H1 (cell line): ENCODE data around the gene IL19. TPM values are rescaled to one million over a fixed set of nuclear protein-coding genes. Genes with fewer than 3 reads are reported as not detected.

Experiments
- CTCF ChIA-PET: fragments of 300-600 bp; sonication (Branson Sonifier 250); formaldehyde crosslinking; loops from one replicate; lab custom pipeline; 2021; ENCODE audit not compliant: partially characterized antibody; lab: Charles Lee
- POLR2A ChIA-PET: fragments of 300-600 bp; sonication (Branson Sonifier 250); formaldehyde crosslinking; loops from one replicate; lab custom pipeline; 2021; ENCODE audit warnings: inconsistent platforms; ENCODE audit not compliant: partially characterized antibody; lab: Charles Lee
- DNase-seq, 2 experiments: peaks; one replicate each; pipeline versions ENCODE4 v3.0.0 to v3.0.0-alpha.2; 2010 to 2022; ENCODE audit warnings: low spot score in 2 of 2, low read depth in 1 of 2, mixed read lengths in 1 of 2
- FAIRE-seq: peaks from 2 replicates; lab custom pipeline; 2011; peaks lifted over from hg19 to GRCh38; lab: Jason Lieb, UNC
- H2AFZ ChIP-seq: 2 replicates; pipeline ENCODE4 v1.8.1; 2012; ENCODE audit warnings: low read length, inconsistent platforms
- H2AK5ac ChIP-seq: 2 replicates; pipeline ENCODE4 v1.6.1; 2013; ENCODE audit warnings: low read depth, low read length
- H2BK120ac ChIP-seq: replicated peaks from 2 replicates; pipeline ENCODE3; 2013; ENCODE audit warnings: low read depth, low read length, inconsistent platforms
- H2BK12ac ChIP-seq: 2 replicates; pipeline ENCODE4 v1.6.1; 2013; ENCODE audit warnings: low read depth, low read length
- H2BK15ac ChIP-seq: 2 replicates; pipeline ENCODE4 v1.6.1; 2013; ENCODE audit warnings: low read length
- H2BK20ac ChIP-seq: 2 replicates; pipeline ENCODE4 v1.6.1; 2013; ENCODE audit warnings: low read length
- H2BK5ac ChIP-seq: 2 replicates; pipeline ENCODE4 v1.6.1; 2013; ENCODE audit warnings: low read depth, low read length
- H3K14ac ChIP-seq: 2 replicates; pipeline ENCODE4 v1.6.1; 2013; ENCODE audit warnings: inconsistent platforms; ENCODE audit not compliant: insufficient read length
- H3K18ac ChIP-seq: 2 replicates; pipeline ENCODE4 v1.6.1; 2013; ENCODE audit warnings: low read length; ENCODE audit errors: extremely low read depth
- H3K23ac ChIP-seq: 2 replicates; pipeline ENCODE4 v1.6.1; 2013; ENCODE audit warnings: inconsistent platforms; ENCODE audit not compliant: insufficient read length
- H3K23me2 ChIP-seq: 2 replicates; pipeline ENCODE4 v1.6.1; 2013; ENCODE audit warnings: low read depth, low read length
- H3K27ac ChIP-seq: 2 replicates; pipeline ENCODE4 v1.6.1; 2011; ENCODE audit warnings: low read depth, low read length, inconsistent platforms
- H3K27me3 ChIP-seq, 4 experiments: replicated peaks in 1 of 4; 1 replicate in 1 of 4; 2 replicates in 3 of 4; pipeline versions ENCODE4 v1.6.1 to v1.8.1; 2011 to 2013; ENCODE audit warnings: low read length in 3 of 4, mild to moderate bottlenecking in 3 of 4, inconsistent platforms in 2 of 4, mixed read lengths in 2 of 4, moderate library complexity in 1 of 4; ENCODE audit not compliant: control insufficient read depth in 3 of 4, insufficient read depth in 3 of 4; ENCODE audit errors: extremely low read depth in 1 of 4
- H3K36me3 ChIP-seq, 4 experiments: 2 replicates each; pipeline versions ENCODE4 v1.6.1 to v1.8.1; 2011 to 2013; ENCODE audit warnings: mild to moderate bottlenecking in 4 of 4, low read length in 3 of 4, moderate library complexity in 2 of 4, control low read depth in 1 of 4, inconsistent platforms in 1 of 4; ENCODE audit not compliant: insufficient read depth in 4 of 4, control insufficient read depth in 2 of 4
- H3K4ac ChIP-seq: replicated peaks from 2 replicates; pipeline ENCODE3; 2013; ENCODE audit warnings: low read length, low read depth, mixed read lengths, inconsistent platforms; ENCODE audit not compliant: insufficient read length
- H3K4me1 ChIP-seq, 4 experiments: replicated peaks in 1 of 4; 1 replicate in 1 of 4; 2 replicates in 3 of 4; pipeline versions ENCODE4 v1.6.1 to v1.8.1; 2011 to 2013; ENCODE audit warnings: low read length in 3 of 4, inconsistent platforms in 2 of 4, mixed read lengths in 1 of 4; ENCODE audit not compliant: insufficient read depth in 4 of 4, control insufficient read depth in 3 of 4
- H3K4me2 ChIP-seq, 2 experiments: 2 replicates each; pipeline versions ENCODE4 v1.6.1 to v1.8.1; 2011 to 2013; ENCODE audit warnings: low read depth in 2 of 2, low read length in 2 of 2, control low read depth in 1 of 2, inconsistent platforms in 1 of 2, mild to moderate bottlenecking in 1 of 2; ENCODE audit not compliant: insufficient read depth in 1 of 2
- H3K4me3 ChIP-seq, 4 experiments: fragments of 200-600, 300-600 bp in 1 of 4; sonication (generic), shearing (Covaris generic), sonication (Bioruptor Twin) in 1 of 4; 2 replicates each; pipeline versions ENCODE4 v1.5.1 to v1.8.1; 2011 to 2016; ENCODE audit warnings: low read length in 4 of 4, low read depth in 3 of 4, control low read depth in 2 of 4, inconsistent platforms in 2 of 4, mild to moderate bottlenecking in 2 of 4, mixed read lengths in 1 of 4, moderate library complexity in 1 of 4; ENCODE audit not compliant: insufficient read depth in 2 of 4; ENCODE audit errors: extremely low read depth in 1 of 4
- H3K56ac ChIP-seq: replicated peaks from 2 replicates; pipeline ENCODE3; 2013; ENCODE audit warnings: low read depth, mild to moderate bottlenecking, mixed read lengths, low read length, inconsistent platforms; ENCODE audit not compliant: insufficient read length
- H3K79me1 ChIP-seq: 2 replicates; pipeline ENCODE4 v1.6.1; 2013; ENCODE audit warnings: low read depth, low read length, control low read depth
- H3K79me2 ChIP-seq, 2 experiments: 2 replicates each; pipeline versions ENCODE4 v1.6.1 to v1.8.1; 2012 to 2013; ENCODE audit warnings: low read length in 2 of 2, mild to moderate bottlenecking in 2 of 2, inconsistent platforms in 1 of 2; ENCODE audit not compliant: insufficient read depth in 2 of 2, control insufficient read depth in 1 of 2
- H3K9ac ChIP-seq, 4 experiments: replicated peaks in 1 of 4; 1 replicate in 1 of 4; 2 replicates in 3 of 4; pipeline versions ENCODE4 v1.6.1 to v1.8.1; 2011 to 2013; ENCODE audit warnings: low read depth in 3 of 4, low read length in 3 of 4, control low read depth in 2 of 4, mild to moderate bottlenecking in 2 of 4, moderate library complexity in 2 of 4, inconsistent platforms in 1 of 4; ENCODE audit errors: extremely low read depth in 1 of 4
- H3K9me3 ChIP-seq, 2 experiments: 2 replicates each; pipeline versions ENCODE4 v1.6.1 to v1.8.1; 2012 to 2013; ENCODE audit warnings: mild to moderate bottlenecking in 2 of 2, moderate library complexity in 2 of 2, control low read depth in 1 of 2, inconsistent platforms in 1 of 2, low read depth in 1 of 2, low read length in 1 of 2, mixed read lengths in 1 of 2; ENCODE audit not compliant: insufficient read depth in 2 of 2
- H4K20me1 ChIP-seq, 2 experiments: replicated peaks in 1 of 2; 2 replicates each; pipeline versions ENCODE3 to v1.8.1; 2011 to 2013; ENCODE audit warnings: inconsistent platforms in 2 of 2, low read length in 2 of 2, mild to moderate bottlenecking in 1 of 2; ENCODE audit not compliant: insufficient read depth in 2 of 2, control insufficient read depth in 1 of 2
- H4K5ac ChIP-seq: 2 replicates; pipeline ENCODE4 v1.6.1; 2013; ENCODE audit warnings: low read length, low read depth, mixed read lengths, inconsistent platforms; ENCODE audit not compliant: insufficient read length
- H4K8ac ChIP-seq: 2 replicates; pipeline ENCODE4 v1.8.0; 2013; ENCODE audit warnings: mild to moderate bottlenecking, moderate library complexity, low read length, inconsistent platforms; ENCODE audit not compliant: insufficient read depth; ENCODE audit errors: extremely low read depth
- H4K91ac ChIP-seq: replicated peaks from 2 replicates; pipeline ENCODE3; 2013; ENCODE audit warnings: low read length, mixed read lengths, inconsistent platforms; ENCODE audit not compliant: insufficient read length
- WGBS, 2 experiments: shearing (Covaris generic) in 1 of 2; methylation state at CpG; one replicate each; pipeline versions ENCODE4 v1.1.6 to v1.1.7; 2013 to 2015; ENCODE audit warnings: low lambda C conversion rate in 2 of 2, mixed read lengths in 2 of 2, inconsistent platforms in 1 of 2, low coverage in 1 of 2, missing lambda C conversion rate in 1 of 2; ENCODE audit not compliant: insufficient replicate concordance in 2 of 2, insufficient coverage in 1 of 2, insufficient read length in 1 of 2; ENCODE audit errors: extremely low coverage in 1 of 2, missing lambda C conversion rate in 1 of 2; 5-methylcytosine and 5-hydroxymethylcytosine counted together
- polyA plus RNA-seq, 7 experiments: library from polyadenylated mRNA; depleted of rRNA in 3 of 7; stranded (reverse) in 5 of 7; unstranded in 2 of 7; fragments of >200 nt in 5 of 7; fragments of 200-250 nt in 2 of 7; gene quantifications; 1 replicate in 5 of 7; 2 replicates in 1 of 7; 4 replicates in 1 of 7; pipeline versions ENCODE4 v1.2.1 to v1.2.3, GENCODE V29; 2011 to 2013; ENCODE audit warnings: missing spikeins in 2 of 7, mixed read lengths in 2 of 7
- total RNA-seq: library from RNA; stranded (reverse); fragmentation: NEBNext Ultra II Directional; extraction: Animal tissue kit (Norgen Biotek cat#: 25700); gene quantifications from 2 replicates; pipeline ENCODE4 v1.2.1, GENCODE V29; 2021

The IL19 gene
- total and polyA plus RNA-seq, 2 of the 8 experiments (the other 6 are each of a cell fraction or from before 2014, with no cell fraction given), result not detected

GRCh38 chr1:206797534-206798383, 27.2 kb downstream of the IL19 start:
- H3K4me3 ChIP-seq, result no peak overlapping the region
- no peak overlapping the region for H2BK20ac ChIP-seq
- no peaks in the 10 kb centered on the region for H3K36me3 ChIP-seq
- CTCF ChIA-PET, result interaction anchor here (0.7 to 5.7 kb wide), 37 partner anchors 10 to 298 kb away, joined by 3 to 43 read pairs (median 5); partner anchors contain the start of genes FCMR, IL10 and IL19
- no peaks in the 10 kb centered on the region for H3K23me2 ChIP-seq
- no peak overlapping the region for H2AFZ ChIP-seq
- no peak overlapping the region for H2BK120ac ChIP-seq
- H3K4me2 ChIP-seq, result no peak overlapping the region
- H3K79me1 ChIP-seq, result no peaks in the 10 kb centered on the region
- no peak overlapping the region for H4K91ac ChIP-seq
- DNase-seq (peak; percentile 25 to 69), FAIRE-seq (no peak)
- no peak overlapping the region for H3K9ac ChIP-seq
- no peak overlapping the region for H3K27ac ChIP-seq
- POLR2A ChIA-PET, result no interaction called here
- 63% methylated on average over 8 of the region's 8 CpGs; no CpG with 5 or more reads in 1 of the 2 experiments for WGBS, 2 experiments
- no peak overlapping the region for H2BK5ac ChIP-seq
- no peak overlapping the region for H3K14ac ChIP-seq
- H3K56ac ChIP-seq, result no peak overlapping the region
- H2BK15ac ChIP-seq, result no peak overlapping the region
- H3K27me3 ChIP-seq, result no peaks in the 10 kb centered on the region
- H3K4ac ChIP-seq, result no peak overlapping the region
- H2BK12ac ChIP-seq, result no peak overlapping the region
- H2AK5ac ChIP-seq, result no peak overlapping the region
- H4K5ac ChIP-seq, result no peak overlapping the region
- H3K79me2 ChIP-seq, result no peaks in the 10 kb centered on the region
- no peak overlapping the region for H3K23ac ChIP-seq
- H4K8ac ChIP-seq, result no peak overlapping the region
- H3K4me1 ChIP-seq, result no peaks in the 10 kb centered on the region
- H4K20me1 ChIP-seq, result no peaks in the 10 kb centered on the region
- no peaks in the 10 kb centered on the region for H3K9me3 ChIP-seq
- no peak overlapping the region for H3K18ac ChIP-seq
